IPS-11a (cell line): ENCODE results near the gene BMP5.

Experiments
- H3K4me3 ChIP-seq: one replicate; pipeline ENCODE4 v1.5.1; 2013; ENCODE audit warnings: low read depth, low read length, control low read depth

BMP5 gene

DNA sequence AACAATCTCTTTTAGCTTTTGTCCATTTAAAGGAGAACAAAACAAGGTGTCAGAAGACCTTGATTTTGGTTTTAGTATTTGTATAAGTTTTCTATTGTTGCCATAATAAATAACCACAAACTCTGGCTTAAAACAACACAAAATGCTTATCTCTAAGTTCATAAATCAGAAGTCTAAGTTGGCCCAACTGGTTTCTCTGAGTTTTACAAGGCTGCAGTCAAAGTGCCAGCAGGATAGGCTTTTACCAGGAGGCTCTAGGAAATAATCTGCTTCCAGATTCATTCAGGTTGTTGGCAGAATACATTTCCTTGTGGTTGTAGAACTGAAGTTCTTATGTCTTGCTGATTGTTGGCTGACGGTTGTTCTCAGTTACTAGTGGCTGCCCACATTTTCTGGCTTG is 149.2 kb downstream of the BMP5 start:
- H3K4me3 ChIP-seq: no peak overlapping the region

DNA sequence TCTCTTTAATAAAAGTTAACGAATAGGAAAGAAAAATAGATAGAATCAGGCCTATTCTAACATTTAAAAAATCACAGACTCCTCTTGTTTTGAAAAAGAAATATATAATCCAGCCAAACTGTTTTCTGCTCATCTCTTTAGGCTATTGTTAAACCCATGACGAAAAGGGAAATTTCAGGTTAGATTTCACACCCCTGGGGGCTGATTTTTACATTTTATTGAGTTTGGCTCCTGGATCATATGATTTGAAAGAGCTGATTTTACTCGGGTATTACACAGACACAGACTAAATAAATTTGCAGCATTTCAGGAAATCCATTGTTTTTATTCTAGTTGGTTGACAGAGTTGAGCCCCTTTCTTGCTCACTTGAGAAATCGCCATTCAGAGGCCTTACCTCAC is 160.6 kb downstream of the BMP5 start:
- H3K4me3 ChIP-seq: no peak overlapping the region

DNA sequence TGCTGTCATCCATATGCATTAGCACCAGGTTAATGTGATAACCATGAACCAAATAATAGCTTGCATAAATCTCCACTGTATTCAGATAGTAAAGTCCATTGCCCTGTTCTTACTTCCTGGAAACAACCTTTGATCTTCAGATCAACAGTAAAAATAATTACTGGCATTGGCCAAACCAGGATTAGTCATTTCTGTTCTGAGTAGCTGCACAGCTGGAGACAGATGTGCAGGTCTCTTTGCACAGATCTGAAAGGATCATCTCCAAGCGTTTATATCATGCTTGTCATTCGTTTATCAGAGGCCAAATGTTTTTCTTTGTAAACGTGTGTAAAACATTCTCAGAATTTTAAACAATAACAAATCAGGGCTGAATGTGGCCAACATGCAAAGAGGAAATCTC is 162.0 kb downstream of the BMP5 start:
- H3K4me3 ChIP-seq: no peak overlapping the region

DNA sequence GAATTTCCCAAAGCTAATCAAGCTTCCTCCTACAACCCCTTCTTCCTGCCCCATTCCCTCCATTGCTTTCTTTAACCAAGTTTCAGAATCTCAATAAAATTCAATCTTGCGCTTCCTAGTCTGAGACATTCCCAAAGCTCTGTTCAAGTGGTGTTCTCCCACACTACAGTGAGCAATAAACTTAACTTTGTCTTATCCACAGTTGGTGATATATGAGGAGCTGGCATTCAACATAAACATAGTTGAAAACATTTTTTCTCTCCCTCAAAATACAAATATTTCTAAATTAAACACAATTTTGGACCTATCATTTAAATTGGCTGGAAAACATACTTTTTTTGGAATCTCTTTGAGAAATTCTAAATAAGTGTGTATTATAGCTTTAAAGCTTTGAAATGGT is 166.7 kb downstream of the BMP5 start:
- H3K4me3 ChIP-seq: no peak overlapping the region

DNA sequence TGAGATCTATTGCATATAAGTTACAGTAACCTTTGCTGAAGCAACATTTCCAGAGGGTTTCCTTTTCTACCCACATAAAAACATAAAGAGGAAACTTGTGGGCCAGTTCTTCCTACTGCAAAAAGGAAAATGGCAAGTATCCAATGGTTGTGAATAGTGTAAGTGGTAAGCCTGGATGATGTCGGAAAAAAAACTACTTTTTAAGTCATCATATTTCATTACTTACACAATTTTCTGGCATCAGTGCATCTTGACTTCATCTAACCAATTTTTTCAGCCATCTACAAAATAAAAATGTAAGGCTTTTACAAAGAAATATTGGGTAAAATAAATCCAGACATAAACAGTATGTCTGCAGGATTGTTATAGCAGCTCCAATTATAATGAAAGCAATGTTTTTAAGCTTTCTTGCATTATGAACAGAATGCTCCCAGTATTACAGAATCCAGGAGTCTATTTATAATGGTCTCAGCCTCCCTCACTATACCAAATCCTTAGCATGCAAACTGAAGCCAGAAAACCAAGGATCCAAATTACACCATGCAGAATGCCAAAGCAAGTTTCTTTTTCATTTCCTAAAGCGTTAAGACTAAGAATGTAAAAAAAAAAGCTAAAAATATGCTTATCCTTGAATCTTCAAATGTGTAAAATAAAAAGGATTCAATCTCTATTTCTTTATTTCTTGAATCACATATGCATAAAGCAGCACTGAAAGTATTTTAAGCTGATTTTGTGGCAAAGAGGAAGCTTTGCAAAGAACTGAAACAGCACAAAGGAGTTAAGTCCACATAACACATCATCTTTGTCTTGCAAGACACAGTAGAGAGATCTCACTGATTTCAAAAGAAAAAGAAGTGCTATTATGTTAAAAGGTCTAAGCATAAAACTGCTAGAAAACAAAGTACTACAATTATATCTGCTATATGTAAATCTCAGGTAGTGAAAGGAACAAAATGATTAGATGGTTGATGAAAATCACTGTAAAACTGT is 169.6 kb downstream of the BMP5 start:
- H3K4me3 ChIP-seq: no peak overlapping the region

DNA sequence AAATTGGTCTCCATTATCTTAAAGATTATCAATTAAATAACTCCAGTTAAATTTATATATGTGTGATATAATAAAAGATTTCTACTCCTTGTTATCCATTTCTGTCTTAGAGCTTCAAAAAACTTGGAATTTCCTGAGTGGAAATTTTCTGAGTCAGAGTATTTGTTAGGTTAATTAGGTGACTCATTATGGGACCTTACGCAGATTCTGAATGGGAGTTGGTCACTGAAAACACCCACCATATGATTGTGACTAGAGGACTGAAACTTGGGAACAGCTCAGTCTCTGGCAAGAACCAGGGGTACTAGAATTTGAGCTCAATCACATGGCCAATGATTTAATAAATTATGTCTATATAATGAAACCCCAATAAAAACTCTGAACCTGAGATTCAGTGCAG is 171.0 kb downstream of the BMP5 start:
- no peak overlapping the region for H3K4me3 ChIP-seq
